COLO829 (cell line): ENCODE data around the gene RNASEH2A.

ENCODE experiments used
- DNase-seq: peaks from one replicate; pipeline ENCODE4 v3.0.0; 2012; ENCODE audit warnings: low spot score

RNASEH2A gene

DNA sequence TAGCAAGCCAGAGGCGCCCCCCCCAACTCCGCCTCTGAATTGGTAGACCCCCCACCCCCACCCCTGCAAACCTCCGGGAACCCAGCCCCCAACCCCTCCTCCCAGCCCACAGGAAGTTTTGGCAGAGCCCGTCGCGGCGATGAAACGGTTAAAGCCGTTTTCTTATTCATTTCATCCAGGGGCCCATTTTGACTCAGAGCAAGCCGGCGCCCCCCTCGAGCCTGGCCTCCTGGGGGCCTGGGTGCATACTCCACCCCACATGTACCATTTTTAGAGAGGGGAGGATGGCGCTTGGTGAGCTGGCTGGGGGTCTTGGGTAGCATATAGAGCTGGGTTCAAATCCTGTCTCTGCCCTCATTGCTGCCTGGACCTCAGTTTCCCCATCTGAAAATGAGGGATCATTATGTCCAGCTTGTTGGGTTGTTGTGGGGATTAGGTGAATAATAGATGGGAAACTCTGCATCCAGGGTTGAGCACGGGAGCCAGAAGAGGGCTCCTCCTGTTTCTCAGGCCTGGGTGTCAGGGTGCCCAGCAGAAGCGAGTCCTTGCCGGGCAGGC is 23.0 kb upstream of the RNASEH2A start:
- no peak for DNase-seq

GRCh38 chr19:12783849-12784393 is 22.5 kb upstream of the RNASEH2A start:
- no peak for DNase-seq

- DNase-seq, result no peak
Observed at GRCh38 chr19:12784394-12784870, 22.0 kb upstream of the RNASEH2A start.

DNA sequence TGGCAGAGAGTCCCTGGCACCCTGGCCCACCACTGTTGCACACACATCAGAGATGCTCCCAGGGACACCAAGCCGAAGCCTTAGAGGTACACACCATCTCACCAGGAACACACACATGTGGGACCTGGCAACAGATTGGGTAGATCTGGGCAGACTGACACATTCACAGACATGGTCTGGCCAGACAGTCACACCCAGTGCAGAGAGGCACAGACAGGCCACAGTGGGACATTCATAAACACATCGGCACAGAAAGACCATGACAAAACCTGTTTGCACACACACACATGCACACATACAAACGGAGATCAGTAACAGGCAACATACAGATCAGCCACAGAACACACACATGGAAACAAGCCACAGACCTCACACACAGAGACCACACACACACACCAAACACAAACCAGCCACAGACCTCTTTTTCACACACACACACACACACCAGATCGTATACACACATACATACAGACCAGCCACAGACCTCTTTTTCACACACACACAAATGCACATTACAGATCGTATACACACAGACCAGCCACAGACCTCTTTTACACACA is 21.4 kb upstream of the RNASEH2A start:
- DNase-seq, result no peak

GRCh38 chr19:12785431-12786031 is 20.9 kb upstream of the RNASEH2A start:
- no peak for DNase-seq

- DNase-seq, result no peak
Observed at GRCh38 chr19:12786141-12786870, 20.1 kb upstream of the RNASEH2A start.

DNA sequence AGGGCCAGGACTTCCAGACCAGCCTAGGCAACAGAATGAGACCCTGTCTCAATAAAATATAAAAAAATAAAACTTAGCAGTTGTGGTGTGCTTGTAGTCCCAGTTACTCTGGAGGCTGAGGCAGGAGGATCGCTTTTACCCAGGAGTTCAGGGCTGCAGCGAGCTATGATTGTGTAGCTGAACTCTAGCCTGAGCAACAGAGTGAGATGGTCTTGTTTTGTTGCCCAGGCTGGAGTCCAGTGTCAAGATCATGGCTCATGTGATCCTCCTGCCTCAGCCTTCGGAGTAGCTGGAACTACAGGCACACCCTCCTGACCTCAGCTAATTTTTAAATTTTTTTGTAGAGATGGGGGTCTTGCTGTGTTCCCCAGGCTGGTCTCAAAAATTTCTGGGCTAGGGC is 19.4 kb upstream of the RNASEH2A start:
- DNase-seq, result no peak

DNA sequence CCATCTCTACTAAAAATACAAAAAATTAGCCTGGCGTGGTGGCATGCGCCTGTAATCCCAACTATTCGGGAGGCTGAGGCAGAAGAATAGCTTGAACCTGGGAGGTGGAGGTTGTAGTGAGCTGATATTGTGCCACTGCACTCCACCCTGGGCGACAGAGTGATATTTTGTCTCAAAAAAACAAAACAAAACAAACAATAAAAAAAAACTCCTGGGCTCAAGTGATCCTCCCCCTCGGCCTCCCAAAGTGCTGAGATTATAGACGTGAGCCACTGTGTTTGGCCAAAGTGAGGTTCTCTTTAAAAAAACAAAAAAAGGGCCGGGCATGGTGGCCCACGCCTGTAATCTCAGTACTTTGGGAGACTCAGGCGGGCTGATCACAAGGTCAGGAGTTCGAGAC is 18.9 kb upstream of the RNASEH2A start:
- DNase-seq, result no peak

DNA sequence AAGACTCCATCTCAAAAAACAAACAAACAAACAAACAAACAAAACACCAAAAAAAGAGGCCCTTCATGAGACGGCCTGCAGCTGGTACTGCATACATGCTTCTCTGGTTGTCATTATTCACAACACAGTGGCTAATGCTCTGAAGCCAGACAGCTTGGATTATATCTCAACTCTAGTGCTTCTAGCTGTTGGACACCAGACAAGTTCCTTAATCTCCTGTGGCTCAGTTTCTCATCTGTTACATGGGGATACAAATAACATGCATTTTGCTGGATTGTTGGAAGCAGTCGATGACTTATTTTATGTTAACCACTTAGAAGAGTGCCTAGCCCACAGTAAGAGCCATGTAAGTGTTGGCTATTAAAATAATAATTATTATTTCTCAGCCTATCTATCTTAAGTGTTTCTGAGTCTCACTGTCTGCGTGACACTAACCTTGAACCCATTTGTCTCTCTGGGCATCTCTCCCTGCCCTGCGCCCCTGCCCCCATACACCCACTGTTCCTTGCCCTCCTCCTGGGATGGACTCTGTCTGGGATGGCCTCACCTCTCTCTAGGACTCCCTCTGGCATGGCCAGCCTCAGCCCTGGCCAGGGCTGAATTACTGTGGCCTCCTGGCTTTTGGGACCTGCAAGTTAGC is 18.2 kb upstream of the RNASEH2A start:
- no peak for DNase-seq

- peak; percentile 72 for DNase-seq
Observed at GRCh38 chr19:12788682-12789097, 17.7 kb upstream of the RNASEH2A start.

DNA sequence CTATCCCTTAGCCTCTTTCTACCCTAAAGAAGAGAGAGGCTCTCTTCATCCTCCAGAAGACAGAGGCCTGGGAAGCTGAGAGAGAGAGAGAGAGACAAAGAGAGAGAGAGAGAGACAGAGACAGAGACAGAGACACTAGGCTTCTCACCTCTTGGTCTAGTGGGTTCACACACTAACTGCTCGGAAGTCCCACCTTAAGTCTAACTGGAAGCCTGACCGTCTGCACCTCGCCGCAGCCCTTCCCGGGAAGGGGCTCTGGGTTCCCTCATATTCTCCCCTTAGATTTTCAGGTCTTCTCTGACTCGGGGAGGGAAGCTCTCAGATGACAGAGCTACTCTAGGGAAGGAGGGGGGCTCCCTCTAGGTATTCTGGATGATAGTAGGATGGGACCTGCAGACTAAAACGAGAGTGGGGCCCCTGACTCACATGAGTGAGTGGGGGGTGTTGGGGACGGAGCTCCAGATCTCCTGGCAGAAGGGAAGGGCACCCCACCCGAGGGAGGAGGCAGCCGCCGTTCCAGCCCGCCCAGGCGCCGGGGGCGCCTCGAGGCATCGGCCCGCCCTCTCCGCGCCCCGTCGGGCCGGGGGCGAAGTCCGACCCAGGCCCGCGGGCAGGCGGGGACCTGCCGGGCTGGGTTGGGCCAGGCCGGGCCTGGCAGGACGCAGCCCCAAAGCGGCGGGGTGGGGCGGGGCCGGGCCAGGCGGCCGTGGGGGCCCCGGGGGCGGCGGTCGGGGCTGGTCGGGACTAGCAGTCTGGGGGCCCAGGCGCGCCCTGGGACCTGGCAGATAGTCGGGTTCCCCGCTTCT is 17.1 kb upstream of the RNASEH2A start:
- no peak for DNase-seq

- DNase-seq, result no peak
Observed at GRCh38 chr19:12789904-12790619, 16.3 kb upstream of the RNASEH2A start.

GRCh38 chr19:12790628-12791344 is 15.6 kb upstream of the RNASEH2A start:
- DNase-seq, result no peak

DNA sequence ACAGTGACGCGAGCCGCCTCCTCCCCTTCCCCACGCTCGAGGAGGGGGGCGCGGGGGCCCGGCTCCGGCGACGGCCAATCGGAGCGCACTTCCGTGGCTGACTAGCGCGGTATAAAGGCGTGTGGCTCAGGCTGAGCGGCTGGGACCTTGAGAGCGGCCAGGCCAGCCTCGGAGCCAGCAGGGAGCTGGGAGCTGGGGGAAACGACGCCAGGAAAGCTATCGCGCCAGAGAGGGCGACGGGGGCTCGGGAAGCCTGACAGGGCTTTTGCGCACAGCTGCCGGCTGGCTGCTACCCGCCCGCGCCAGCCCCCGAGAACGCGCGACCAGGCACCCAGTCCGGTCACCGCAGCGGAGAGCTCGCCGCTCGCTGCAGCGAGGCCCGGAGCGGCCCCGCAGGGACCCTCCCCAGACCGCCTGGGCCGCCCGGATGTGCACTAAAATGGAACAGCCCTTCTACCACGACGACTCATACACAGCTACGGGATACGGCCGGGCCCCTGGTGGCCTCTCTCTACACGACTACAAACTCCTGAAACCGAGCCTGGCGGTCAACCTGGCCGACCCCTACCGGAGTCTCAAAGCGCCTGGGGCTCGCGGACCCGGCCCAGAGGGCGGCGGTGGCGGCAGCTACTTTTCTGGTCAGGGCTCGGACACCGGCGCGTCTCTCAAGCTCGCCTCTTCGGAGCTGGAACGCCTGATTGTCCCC is 14.9 kb upstream of the RNASEH2A start, which contains the start of gene JUNB:
Gene JUNB, plus strand, starts transcription at position 142 of the 706 bp plus-strand sequence. Its CDS starts 286 bp downstream, at position 428.
- DNase-seq, result peak; percentile 82

GRCh38 chr19:12792051-12792852 is 14.1 kb upstream of the RNASEH2A start:
- DNase-seq, result no peak

- DNase-seq, result no peak
Observed at GRCh38 chr19:12792853-12793289, 13.5 kb upstream of the RNASEH2A start.

DNA sequence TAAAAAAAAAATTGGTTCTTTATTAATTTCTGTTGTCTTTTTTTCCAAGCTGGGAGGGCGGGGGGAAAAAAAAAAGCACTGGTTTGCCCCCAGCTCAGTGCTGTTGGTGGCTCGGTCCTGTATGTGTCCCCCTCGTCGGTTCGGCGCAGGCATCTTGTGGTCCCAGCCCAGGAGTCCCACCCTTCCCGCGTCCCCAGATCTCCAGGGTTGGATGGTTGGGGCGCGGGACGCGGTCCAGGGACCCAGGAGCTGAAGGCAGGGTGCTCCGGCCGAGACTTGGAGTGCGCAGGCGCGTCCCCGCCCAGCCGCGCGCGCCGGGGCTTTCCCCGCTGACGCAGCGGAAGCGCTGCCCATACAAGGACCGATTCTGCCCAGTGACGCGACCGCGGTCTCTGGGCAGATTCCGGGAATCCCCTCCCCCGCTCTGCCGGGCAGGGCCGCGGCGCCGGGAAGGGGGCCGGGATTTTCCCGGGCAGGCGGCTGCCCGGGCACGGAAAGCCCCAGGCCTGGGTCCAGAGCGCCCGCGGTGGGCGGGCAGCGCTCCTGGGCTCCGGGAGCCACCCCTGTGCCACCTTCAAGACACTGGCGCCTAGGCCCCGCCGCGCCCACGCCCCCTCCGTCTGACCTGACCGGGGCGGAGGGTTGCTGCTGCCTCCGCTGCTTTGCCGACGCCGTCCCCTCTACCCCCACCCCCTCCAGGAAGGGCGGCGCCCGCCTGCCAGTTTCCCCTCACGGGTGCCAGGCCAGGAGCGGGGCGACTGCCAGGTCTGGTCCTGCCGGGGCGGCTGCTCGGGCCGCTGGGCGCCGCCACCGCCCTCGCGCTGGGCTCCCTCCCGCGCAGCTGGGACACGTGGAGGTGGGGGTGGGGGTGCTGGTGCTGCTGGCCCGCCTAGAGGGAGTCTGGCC is 12.8 kb upstream of the RNASEH2A start:
- peak; percentile 99 for DNase-seq
